ENCODE measurements around the gene COL4A6.

The COL4A6 gene

GRCh38 chrX:108313669-108314068, 124.6 kb downstream of the COL4A6 start:
- H3K9ac ChIP-seq (ENCODE audit: low read depth, low read length): no peak overlapping the region
- no peaks in the 10 kb centered on the region for H3K4me1 ChIP-seq (ENCODE audit: insufficient read depth, low read length)
- no peak overlapping the region for H3K4me3 ChIP-seq (ENCODE audit: low read length)
- H3K27ac ChIP-seq (ENCODE audit: low read length): no peak overlapping the region
- H3K9me3 ChIP-seq (ENCODE audit: insufficient read depth, low read depth, low read length): no peaks in the 10 kb centered on the region
- H3K27me3 ChIP-seq (ENCODE audit: insufficient read depth, low read length): no peaks in the 10 kb centered on the region
- no peaks in the 10 kb centered on the region for H3K36me3 ChIP-seq (ENCODE audit: insufficient read depth, low read depth, low read length)

GRCh38 chrX:108312957-108313356, 125.3 kb downstream of the COL4A6 start:
- no peak overlapping the region for H3K9ac ChIP-seq (ENCODE audit: low read depth, low read length)
- H3K4me3 ChIP-seq (ENCODE audit: low read length): no peak overlapping the region
- no peaks in the 10 kb centered on the region for H3K36me3 ChIP-seq (ENCODE audit: insufficient read depth, low read depth, low read length)
- no peaks in the 10 kb centered on the region for H3K27me3 ChIP-seq (ENCODE audit: insufficient read depth, low read length)
- no peak overlapping the region for H3K27ac ChIP-seq (ENCODE audit: low read length)
- no peaks in the 10 kb centered on the region for H3K9me3 ChIP-seq (ENCODE audit: insufficient read depth, low read depth, low read length)
- H3K4me1 ChIP-seq (ENCODE audit: insufficient read depth, low read length): no peaks in the 10 kb centered on the region

GRCh38 chrX:108312011-108312410, 126.2 kb downstream of the COL4A6 start:
- H3K27me3 ChIP-seq (ENCODE audit: insufficient read depth, low read length): no peaks in the 10 kb centered on the region
- H3K4me3 ChIP-seq (ENCODE audit: low read length): no peak overlapping the region
- no peak overlapping the region for H3K27ac ChIP-seq (ENCODE audit: low read length)
- no peaks in the 10 kb centered on the region for H3K36me3 ChIP-seq (ENCODE audit: insufficient read depth, low read depth, low read length)
- H3K9ac ChIP-seq (ENCODE audit: low read depth, low read length): no peak overlapping the region
- no peaks in the 10 kb centered on the region for H3K4me1 ChIP-seq (ENCODE audit: insufficient read depth, low read length)
- H3K9me3 ChIP-seq (ENCODE audit: insufficient read depth, low read depth, low read length): no peaks in the 10 kb centered on the region

GRCh38 chrX:108310506-108310905, 127.7 kb downstream of the COL4A6 start:
- H3K4me1 ChIP-seq (ENCODE audit: insufficient read depth, low read length): no peaks in the 10 kb centered on the region
- H3K27ac ChIP-seq (ENCODE audit: low read length): no peak overlapping the region
- H3K27me3 ChIP-seq (ENCODE audit: insufficient read depth, low read length): no peaks in the 10 kb centered on the region
- no peak overlapping the region for H3K4me3 ChIP-seq (ENCODE audit: low read length)
- no peak overlapping the region for H3K9ac ChIP-seq (ENCODE audit: low read depth, low read length)
- no peaks in the 10 kb centered on the region for H3K36me3 ChIP-seq (ENCODE audit: insufficient read depth, low read depth, low read length)
- no peaks in the 10 kb centered on the region for H3K9me3 ChIP-seq (ENCODE audit: insufficient read depth, low read depth, low read length)

GRCh38 chrX:108309144-108309543, 129.1 kb downstream of the COL4A6 start:
- H3K27ac ChIP-seq (ENCODE audit: low read length): no peak overlapping the region
- H3K4me1 ChIP-seq (ENCODE audit: insufficient read depth, low read length): 0 out of 2 replicates have a peak, but pooled peaks cover 3% of the 10 kb centered on the region
- no peaks in the 10 kb centered on the region for H3K9me3 ChIP-seq (ENCODE audit: insufficient read depth, low read depth, low read length)
- no peaks in the 10 kb centered on the region for H3K36me3 ChIP-seq (ENCODE audit: insufficient read depth, low read depth, low read length)
- H3K27me3 ChIP-seq (ENCODE audit: insufficient read depth, low read length): no peaks in the 10 kb centered on the region
- H3K9ac ChIP-seq (ENCODE audit: low read depth, low read length): no peak overlapping the region
- H3K4me3 ChIP-seq (ENCODE audit: low read length): no peak overlapping the region

GRCh38 chrX:108307132-108308085, 130.8 kb downstream of the COL4A6 start:
- H3K4me1 ChIP-seq (ENCODE audit: insufficient read depth, low read length): 0 out of 2 replicates have a peak, but pooled peaks cover 3% of the 10 kb centered on the region
- H3K36me3 ChIP-seq (ENCODE audit: insufficient read depth, low read depth, low read length): no peaks in the 10 kb centered on the region
- no peaks in the 10 kb centered on the region for H3K9me3 ChIP-seq (ENCODE audit: insufficient read depth, low read depth, low read length)
- H3K4me3 ChIP-seq (ENCODE audit: low read length): no peak overlapping the region
- H3K9ac ChIP-seq (ENCODE audit: low read depth, low read length): no peak overlapping the region
- no peaks in the 10 kb centered on the region for H3K27me3 ChIP-seq (ENCODE audit: insufficient read depth, low read length)
- no peak overlapping the region for H3K27ac ChIP-seq (ENCODE audit: low read length)

GRCh38 chrX:108306086-108306485, 132.1 kb downstream of the COL4A6 start:
- H3K36me3 ChIP-seq (ENCODE audit: insufficient read depth, low read depth, low read length): no peaks in the 10 kb centered on the region
- H3K4me1 ChIP-seq (ENCODE audit: insufficient read depth, low read length): 0 out of 2 replicates have a peak, but pooled peaks cover 3% of the 10 kb centered on the region
- no peak overlapping the region for H3K4me3 ChIP-seq (ENCODE audit: low read length)
- H3K27me3 ChIP-seq (ENCODE audit: insufficient read depth, low read length): no peaks in the 10 kb centered on the region
- no peak overlapping the region for H3K9ac ChIP-seq (ENCODE audit: low read depth, low read length)
- no peak overlapping the region for H3K27ac ChIP-seq (ENCODE audit: low read length)
- H3K9me3 ChIP-seq (ENCODE audit: insufficient read depth, low read depth, low read length): no peaks in the 10 kb centered on the region

- Histone ChIP-seq H3K9ac (ENCODE audit: low read depth, low read length) (no peak overlapping the region), H3K27ac (ENCODE audit: low read length) (no peak overlapping the region), H3K4me3 (ENCODE audit: low read length) (no peak overlapping the region), H3K9me3 (ENCODE audit: insufficient read depth, low read depth, low read length) (no peaks in the 10 kb centered on the region), H3K36me3 (ENCODE audit: insufficient read depth, low read depth, low read length) (no peaks in the 10 kb centered on the region), H3K27me3 (ENCODE audit: insufficient read depth, low read length) (no peaks in the 10 kb centered on the region), H3K4me1 (ENCODE audit: insufficient read depth, low read length) (peaks cover 4% of the 10 kb centered on the region; the same call in 1 of the 2 replicates)
Observed at GRCh38 chrX:108304757-108305156, 133.5 kb downstream of the COL4A6 start.

- Histone ChIP-seq H3K4me3 (ENCODE audit: low read length) (no peak overlapping the region), H3K27me3 (ENCODE audit: insufficient read depth, low read length) (no peaks in the 10 kb centered on the region), H3K9me3 (ENCODE audit: insufficient read depth, low read depth, low read length) (no peaks in the 10 kb centered on the region), H3K27ac (ENCODE audit: low read length) (no peak overlapping the region), H3K36me3 (ENCODE audit: insufficient read depth, low read depth, low read length) (no peaks in the 10 kb centered on the region), H3K4me1 (ENCODE audit: insufficient read depth, low read length) (peaks cover 9% of the 10 kb centered on the region; the same call in 1 of the 2 replicates), H3K9ac (ENCODE audit: low read depth, low read length) (no peak overlapping the region)
Observed at GRCh38 chrX:108304210-108304609, 134.0 kb downstream of the COL4A6 start.

GRCh38 chrX:108303682-108304081, 134.5 kb downstream of the COL4A6 start:
- Histone ChIP-seq H3K27ac (ENCODE audit: low read length) (no peak overlapping the region), H3K9ac (ENCODE audit: low read depth, low read length) (no peak overlapping the region), H3K36me3 (ENCODE audit: insufficient read depth, low read depth, low read length) (no peaks in the 10 kb centered on the region), H3K27me3 (ENCODE audit: insufficient read depth, low read length) (no peaks in the 10 kb centered on the region), H3K9me3 (ENCODE audit: insufficient read depth, low read depth, low read length) (no peaks in the 10 kb centered on the region), H3K4me1 (ENCODE audit: insufficient read depth, low read length) (peaks cover 9% of the 10 kb centered on the region; the same call in 1 of the 2 replicates), H3K4me3 (ENCODE audit: low read length) (no peak overlapping the region)

- H3K36me3 ChIP-seq (ENCODE audit: insufficient read depth, low read depth, low read length): no peaks in the 10 kb centered on the region
- peak overlapping the region; percentile 37; the same call in 1 of the 2 replicates for H3K9ac ChIP-seq (ENCODE audit: low read depth, low read length)
- H3K9me3 ChIP-seq (ENCODE audit: insufficient read depth, low read depth, low read length): no peaks in the 10 kb centered on the region
- H3K4me3 ChIP-seq (ENCODE audit: low read length): no peak overlapping the region
- H3K4me1 ChIP-seq (ENCODE audit: insufficient read depth, low read length): peaks cover 9% of the 10 kb centered on the region; the same call in 1 of the 2 replicates
- H3K27ac ChIP-seq (ENCODE audit: low read length): no peak overlapping the region
- no peaks in the 10 kb centered on the region for H3K27me3 ChIP-seq (ENCODE audit: insufficient read depth, low read length)
Observed at GRCh38 chrX:108299704-108300103, 138.5 kb downstream of the COL4A6 start.

GRCh38 chrX:108299101-108299591, 139.1 kb downstream of the COL4A6 start:
- no peak overlapping the region for H3K27ac ChIP-seq (ENCODE audit: low read length)
- peak overlapping the region; percentile 37; the same call in 1 of the 2 replicates for H3K9ac ChIP-seq (ENCODE audit: low read depth, low read length)
- H3K9me3 ChIP-seq (ENCODE audit: insufficient read depth, low read depth, low read length): no peaks in the 10 kb centered on the region
- no peaks in the 10 kb centered on the region for H3K27me3 ChIP-seq (ENCODE audit: insufficient read depth, low read length)
- no peaks in the 10 kb centered on the region for H3K36me3 ChIP-seq (ENCODE audit: insufficient read depth, low read depth, low read length)
- no peak overlapping the region for H3K4me3 ChIP-seq (ENCODE audit: low read length)
- peaks cover 6% of the 10 kb centered on the region; the same call in 1 of the 2 replicates for H3K4me1 ChIP-seq (ENCODE audit: insufficient read depth, low read length)
